ENCODE results near the gene KIF5A.
"Not testable (repeated sequence)": the region's sequence is repeated elsewhere in the genome, so short reads cannot be mapped to it uniquely, and the experiment has no call there.

KIF5A gene

DNA sequence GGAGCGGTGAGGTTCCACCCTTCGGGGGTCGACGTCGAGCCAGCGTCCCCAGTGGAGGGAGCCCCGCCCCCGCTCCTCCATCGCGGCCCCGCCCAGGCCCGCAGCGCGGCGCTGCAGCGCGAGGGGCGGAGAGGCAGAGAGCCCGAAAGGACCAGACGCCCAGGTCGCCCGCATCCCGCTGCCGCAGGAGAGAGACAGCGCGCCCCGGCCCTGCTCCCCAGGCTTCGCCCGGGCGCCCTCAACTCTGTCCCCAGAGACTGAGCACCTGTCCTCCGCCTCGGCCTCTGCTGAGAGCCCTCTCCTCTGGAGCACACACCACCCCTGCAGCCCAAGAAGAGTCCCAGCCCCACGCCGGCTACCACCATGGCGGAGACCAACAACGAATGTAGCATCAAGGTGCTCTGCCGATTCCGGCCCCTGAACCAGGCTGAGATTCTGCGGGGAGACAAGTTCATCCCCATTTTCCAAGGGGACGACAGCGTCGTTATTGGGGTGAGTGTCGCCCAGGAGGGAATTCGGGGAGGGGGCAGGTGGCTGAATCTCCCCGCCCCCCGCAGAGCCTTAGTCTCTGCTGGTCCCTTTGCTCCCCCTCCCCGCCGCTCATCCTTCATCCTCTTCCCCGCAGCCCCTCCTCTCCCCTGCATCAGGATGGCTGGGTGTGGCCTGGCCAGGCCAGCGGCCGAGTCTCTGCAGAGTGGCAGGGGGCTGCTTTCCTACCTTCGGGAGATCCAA is at the start of gene KIF5A:
KIF5A (plus strand) TSS at position 136 of the 732 bp plus-strand sequence; CDS start at position 364, 228 bp downstream.
- TF ChIP-seq ZC3H10 (CRISPR knock-in tag; IDR thresholded peaks at IDR 0.05) = no peak
- no peak for TF ChIP-seq ZNF8 (CRISPR knock-in tag; IDR thresholded peaks at IDR 0.05)
- TF ChIP-seq OSR1 (CRISPR knock-in tag; IDR thresholded peaks at IDR 0.05) = no peak
- TF ChIP-seq ZFP30 (CRISPR knock-in tag; IDR thresholded peaks at IDR 0.05) = no peak
- TF ChIP-seq, protein P1, sequence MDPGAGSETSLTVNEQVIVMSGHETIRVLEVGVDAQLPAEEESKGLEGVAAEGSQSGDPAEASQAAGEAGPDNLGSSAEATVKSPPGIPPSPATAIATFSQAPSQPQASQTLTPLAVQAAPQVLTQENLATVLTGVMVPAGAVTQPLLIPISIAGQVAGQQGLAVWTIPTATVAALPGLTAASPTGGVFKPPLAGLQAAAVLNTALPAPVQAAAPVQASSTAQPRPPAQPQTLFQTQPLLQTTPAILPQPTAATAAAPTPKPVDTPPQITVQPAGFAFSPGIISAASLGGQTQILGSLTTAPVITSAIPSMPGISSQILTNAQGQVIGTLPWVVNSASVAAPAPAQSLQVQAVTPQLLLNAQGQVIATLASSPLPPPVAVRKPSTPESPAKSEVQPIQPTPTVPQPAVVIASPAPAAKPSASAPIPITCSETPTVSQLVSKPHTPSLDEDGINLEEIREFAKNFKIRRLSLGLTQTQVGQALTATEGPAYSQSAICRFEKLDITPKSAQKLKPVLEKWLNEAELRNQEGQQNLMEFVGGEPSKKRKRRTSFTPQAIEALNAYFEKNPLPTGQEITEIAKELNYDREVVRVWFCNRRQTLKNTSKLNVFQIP (CRISPR knock-in tag; IDR thresholded peaks at IDR 0.05; ENCODE audit: borderline replicate concordance, low read depth) = no peak
- no peak for TF ChIP-seq RARB (CRISPR knock-in tag; IDR thresholded peaks at IDR 0.05)
- no peak for TF ChIP-seq ARNTL (CRISPR knock-in tag; IDR thresholded peaks at IDR 0.05; ENCODE audit: borderline replicate concordance, low read depth)
- TF ChIP-seq, protein P2, sequence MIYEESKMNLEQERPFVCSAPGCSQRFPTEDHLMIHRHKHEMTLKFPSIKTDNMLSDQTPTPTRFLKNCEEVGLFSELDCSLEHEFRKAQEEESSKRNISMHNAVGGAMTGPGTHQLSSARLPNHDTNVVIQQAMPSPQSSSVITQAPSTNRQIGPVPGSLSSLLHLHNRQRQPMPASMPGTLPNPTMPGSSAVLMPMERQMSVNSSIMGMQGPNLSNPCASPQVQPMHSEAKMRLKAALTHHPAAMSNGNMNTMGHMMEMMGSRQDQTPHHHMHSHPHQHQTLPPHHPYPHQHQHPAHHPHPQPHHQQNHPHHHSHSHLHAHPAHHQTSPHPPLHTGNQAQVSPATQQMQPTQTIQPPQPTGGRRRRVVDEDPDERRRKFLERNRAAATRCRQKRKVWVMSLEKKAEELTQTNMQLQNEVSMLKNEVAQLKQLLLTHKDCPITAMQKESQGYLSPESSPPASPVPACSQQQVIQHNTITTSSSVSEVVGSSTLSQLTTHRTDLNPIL (CRISPR knock-in tag; IDR thresholded peaks at IDR 0.05; ENCODE audit: low read depth) = no peak
- no peak for TF ChIP-seq ZFP3 (CRISPR knock-in tag; IDR thresholded peaks at IDR 0.05)
- no peak for TF ChIP-seq ESRRG (CRISPR knock-in tag; IDR thresholded peaks at IDR 0.05)
- ATAC-seq = peak; percentile 72

DNA sequence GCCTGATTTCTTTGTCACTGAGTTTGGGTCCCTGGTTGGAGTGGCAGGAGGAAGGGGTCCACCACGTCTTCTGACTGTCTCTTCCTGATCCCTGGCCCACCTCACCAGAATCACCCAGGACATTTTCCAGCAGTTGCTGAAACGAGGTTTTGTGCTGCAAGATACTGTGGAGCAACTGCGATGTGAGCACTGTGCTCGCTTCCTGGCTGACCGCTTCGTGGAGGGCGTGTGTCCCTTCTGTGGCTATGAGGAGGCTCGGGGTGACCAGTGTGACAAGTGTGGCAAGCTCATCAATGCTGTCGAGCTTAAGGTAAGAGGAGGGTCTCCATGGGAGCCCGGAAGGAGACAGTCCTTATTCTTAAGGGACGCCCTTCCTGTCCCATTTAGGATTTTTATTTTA is 49.6 kb upstream of the KIF5A start:
- TF ChIP-seq, protein P3, sequence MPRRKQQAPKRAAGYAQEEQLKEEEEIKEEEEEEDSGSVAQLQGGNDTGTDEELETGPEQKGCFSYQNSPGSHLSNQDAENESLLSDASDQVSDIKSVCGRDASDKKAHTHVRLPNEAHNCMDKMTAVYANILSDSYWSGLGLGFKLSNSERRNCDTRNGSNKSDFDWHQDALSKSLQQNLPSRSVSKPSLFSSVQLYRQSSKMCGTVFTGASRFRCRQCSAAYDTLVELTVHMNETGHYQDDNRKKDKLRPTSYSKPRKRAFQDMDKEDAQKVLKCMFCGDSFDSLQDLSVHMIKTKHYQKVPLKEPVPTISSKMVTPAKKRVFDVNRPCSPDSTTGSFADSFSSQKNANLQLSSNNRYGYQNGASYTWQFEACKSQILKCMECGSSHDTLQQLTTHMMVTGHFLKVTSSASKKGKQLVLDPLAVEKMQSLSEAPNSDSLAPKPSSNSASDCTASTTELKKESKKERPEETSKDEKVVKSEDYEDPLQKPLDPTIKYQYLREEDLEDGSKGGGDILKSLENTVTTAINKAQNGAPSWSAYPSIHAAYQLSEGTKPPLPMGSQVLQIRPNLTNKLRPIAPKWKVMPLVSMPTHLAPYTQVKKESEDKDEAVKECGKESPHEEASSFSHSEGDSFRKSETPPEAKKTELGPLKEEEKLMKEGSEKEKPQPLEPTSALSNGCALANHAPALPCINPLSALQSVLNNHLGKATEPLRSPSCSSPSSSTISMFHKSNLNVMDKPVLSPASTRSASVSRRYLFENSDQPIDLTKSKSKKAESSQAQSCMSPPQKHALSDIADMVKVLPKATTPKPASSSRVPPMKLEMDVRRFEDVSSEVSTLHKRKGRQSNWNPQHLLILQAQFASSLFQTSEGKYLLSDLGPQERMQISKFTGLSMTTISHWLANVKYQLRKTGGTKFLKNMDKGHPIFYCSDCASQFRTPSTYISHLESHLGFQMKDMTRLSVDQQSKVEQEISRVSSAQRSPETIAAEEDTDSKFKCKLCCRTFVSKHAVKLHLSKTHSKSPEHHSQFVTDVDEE (CRISPR knock-in tag; IDR thresholded peaks at IDR 0.05) = no peak
- TF ChIP-seq, protein P2 (CRISPR knock-in tag; IDR thresholded peaks at IDR 0.05; ENCODE audit: low read depth) = no peak
- ATAC-seq = no peak

DNA sequence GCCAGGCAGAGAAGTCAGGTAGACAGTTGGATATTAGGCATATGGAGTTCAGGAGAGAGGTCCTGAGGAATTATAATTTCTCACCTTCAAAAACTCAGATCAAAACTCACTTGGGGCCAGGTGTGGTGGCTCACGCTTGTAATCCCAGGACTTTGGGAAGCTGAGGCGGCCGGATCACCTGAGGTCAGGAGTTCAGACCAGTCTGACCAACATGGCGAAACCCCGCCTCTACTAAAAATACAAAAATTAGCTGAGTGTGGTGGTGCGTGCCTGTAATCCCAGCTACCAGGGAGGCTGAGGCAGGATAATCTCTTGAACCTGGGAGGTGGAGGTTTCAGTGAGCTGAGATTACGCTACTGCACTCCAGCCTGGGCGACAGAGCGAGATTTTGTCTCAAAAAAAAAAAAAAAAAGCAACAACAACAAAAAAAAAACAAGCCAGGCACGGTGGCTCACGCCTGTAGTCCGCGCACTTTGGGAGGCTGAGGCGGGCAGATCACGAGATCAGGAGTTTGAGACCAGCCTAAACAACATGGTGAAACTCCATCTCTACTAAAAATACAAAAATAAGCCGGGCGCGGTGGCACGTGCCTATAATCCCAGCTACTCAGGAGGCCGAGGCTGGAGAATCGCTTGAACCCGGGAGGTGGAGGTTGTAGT is 47.4 kb upstream of the KIF5A start:
- not testable (repeated sequence) for ATAC-seq

DNA sequence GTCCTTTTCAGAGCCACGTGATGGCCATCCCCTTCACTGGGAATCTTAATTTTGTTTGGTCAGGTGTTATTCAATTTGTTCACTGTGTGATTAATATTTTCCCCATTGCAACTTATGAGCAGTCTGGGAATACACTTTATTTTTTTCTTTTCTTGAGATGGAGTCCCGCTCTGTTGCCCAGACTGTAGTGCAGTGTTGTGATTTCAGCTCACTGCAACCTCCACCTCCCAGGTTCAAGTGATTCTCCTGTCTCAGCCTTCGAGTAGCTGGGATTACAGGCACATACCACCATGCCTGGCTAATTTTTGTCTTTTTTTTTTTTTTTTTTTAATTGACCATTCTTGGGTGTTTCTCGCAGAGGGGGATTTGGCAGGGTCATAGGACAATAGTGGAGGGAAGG is 43.3 kb upstream of the KIF5A start:
- ATAC-seq = not testable (repeated sequence)

DNA sequence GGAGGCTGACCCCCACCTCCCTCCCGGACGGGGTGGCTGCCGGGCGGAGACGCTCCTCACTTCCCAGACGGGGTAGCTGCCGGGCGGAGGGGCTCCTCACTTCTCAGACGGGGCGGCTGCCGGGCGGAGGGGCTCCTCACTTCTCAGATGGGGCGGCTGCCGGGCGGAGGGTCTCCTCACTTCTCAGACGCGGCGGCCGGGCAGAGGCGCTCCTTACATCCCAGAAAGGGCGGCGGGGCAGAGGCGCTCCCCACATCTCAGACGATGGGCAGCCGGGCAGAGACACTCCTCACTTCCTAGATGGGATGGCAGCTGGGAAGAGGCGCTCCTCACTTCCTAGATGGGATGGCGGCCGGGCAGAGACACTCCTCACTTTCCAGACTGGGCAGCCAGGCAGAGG is 42.0 kb upstream of the KIF5A start:
- not testable (repeated sequence) for ATAC-seq

DNA sequence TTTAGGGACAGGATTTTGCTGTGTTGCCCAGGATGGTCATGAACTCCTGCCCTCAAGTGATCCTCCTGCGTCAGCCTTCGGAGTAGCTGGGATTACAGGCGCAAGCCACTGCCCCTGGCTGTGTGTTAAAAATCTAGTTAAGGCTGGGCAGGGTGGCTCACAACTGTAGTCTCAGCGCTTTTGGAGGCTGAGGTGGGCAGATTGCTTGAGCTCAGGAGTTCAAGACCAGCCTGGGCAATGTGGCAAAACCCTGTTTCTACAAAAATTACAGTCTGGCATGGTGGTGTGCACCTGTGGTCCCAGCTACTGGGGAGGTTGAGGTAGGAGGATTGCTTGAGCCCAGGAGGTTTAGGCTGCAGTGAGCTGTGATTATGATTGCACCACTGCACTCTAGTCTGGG is 38.7 kb upstream of the KIF5A start:
- TF ChIP-seq TOX (CRISPR knock-in tag; IDR thresholded peaks at IDR 0.05; ENCODE audit: borderline replicate concordance) = no peak
- TF ChIP-seq PPARA (CRISPR knock-in tag; IDR thresholded peaks at IDR 0.05; ENCODE audit: borderline replicate concordance) = no peak
- no peak for TF ChIP-seq OSR1 (CRISPR knock-in tag; IDR thresholded peaks at IDR 0.05)
- no peak for TF ChIP-seq GLIS3 (CRISPR knock-in tag; IDR thresholded peaks at IDR 0.05)
- TF ChIP-seq, protein P3 (CRISPR knock-in tag; IDR thresholded peaks at IDR 0.05) = no peak
- no peak for TF ChIP-seq ARNTL (CRISPR knock-in tag; IDR thresholded peaks at IDR 0.05; ENCODE audit: borderline replicate concordance, low read depth)
- TF ChIP-seq ZC3H10 (CRISPR knock-in tag; IDR thresholded peaks at IDR 0.05) = no peak
- TF ChIP-seq BACH2 (CRISPR knock-in tag; IDR thresholded peaks at IDR 0.05; ENCODE audit: borderline replicate concordance) = no peak
- TF ChIP-seq TCF4 (CRISPR knock-in tag; IDR thresholded peaks at IDR 0.05; ENCODE audit: borderline replicate concordance) = no peak
- TF ChIP-seq ESRRG (CRISPR knock-in tag; IDR thresholded peaks at IDR 0.05) = no peak
- no peak for TF ChIP-seq ZFP3 (CRISPR knock-in tag; IDR thresholded peaks at IDR 0.05)
- no peak for TF ChIP-seq ZNF565 (CRISPR knock-in tag; conservative IDR thresholded peaks at IDR 0.05; ENCODE audit: low read depth)
- TF ChIP-seq, protein P4, sequence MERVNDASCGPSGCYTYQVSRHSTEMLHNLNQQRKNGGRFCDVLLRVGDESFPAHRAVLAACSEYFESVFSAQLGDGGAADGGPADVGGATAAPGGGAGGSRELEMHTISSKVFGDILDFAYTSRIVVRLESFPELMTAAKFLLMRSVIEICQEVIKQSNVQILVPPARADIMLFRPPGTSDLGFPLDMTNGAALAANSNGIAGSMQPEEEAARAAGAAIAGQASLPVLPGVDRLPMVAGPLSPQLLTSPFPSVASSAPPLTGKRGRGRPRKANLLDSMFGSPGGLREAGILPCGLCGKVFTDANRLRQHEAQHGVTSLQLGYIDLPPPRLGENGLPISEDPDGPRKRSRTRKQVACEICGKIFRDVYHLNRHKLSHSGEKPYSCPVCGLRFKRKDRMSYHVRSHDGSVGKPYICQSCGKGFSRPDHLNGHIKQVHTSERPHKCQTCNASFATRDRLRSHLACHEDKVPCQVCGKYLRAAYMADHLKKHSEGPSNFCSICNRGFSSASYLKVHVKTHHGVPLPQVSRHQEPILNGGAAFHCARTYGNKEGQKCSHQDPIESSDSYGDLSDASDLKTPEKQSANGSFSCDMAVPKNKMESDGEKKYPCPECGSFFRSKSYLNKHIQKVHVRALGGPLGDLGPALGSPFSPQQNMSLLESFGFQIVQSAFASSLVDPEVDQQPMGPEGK (CRISPR knock-in tag; IDR thresholded peaks at IDR 0.05; ENCODE audit: borderline replicate concordance) = no peak
- no peak for TF ChIP-seq ZFP30 (CRISPR knock-in tag; IDR thresholded peaks at IDR 0.05)
- ATAC-seq = no peak

Measured in SK-N-SH treated with all-trans-retinoic acid at 6 μM for 48 hours (cell line).